ENCODE measurements around the gene CHRM2.
"Not testable (repeated sequence)": the region's sequence is repeated elsewhere in the genome, so short reads cannot be mapped to it uniquely, and the experiment has no call there.

The CHRM2 gene

DNA sequence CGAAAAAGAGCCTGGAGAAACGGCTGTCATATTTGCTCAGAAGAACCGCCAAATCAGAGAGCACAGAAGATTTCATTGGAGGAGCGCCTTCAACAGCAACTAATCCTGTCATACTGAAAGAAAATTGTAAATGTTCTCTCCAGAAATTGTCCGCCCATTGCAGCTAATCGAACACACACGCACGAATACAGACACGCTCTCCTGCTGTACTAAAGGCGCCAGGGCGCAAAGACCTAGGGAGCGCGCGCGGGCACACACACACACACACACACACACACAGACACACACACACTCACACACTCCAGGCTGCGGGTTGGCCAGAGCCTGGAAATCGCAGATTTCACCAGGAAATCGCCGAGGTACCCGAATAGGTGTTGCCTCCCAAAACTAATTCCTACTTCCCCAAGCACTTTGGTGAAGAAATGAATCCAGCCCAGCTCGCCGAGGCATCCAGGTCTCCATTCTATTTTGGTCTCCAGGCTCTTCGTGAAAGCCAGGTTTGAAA lies at the start of gene CHRM2:
Gene CHRM2 (plus strand): TSS at position 157 of the 505 bp plus-strand sequence. CDS start 146,214 bp downstream, outside the sequence.
- no peak for DNase-seq

- DNase-seq, result not testable (repeated sequence)
These were observed 37.1 kb upstream of the CHRM2 start for GRCh38 chr7:136831398-136831797.

GRCh38 chr7:136845899-136846465 lies 22.5 kb upstream of the CHRM2 start:
- DNase-seq, result no peak

- no peak for DNase-seq
These were observed 20.6 kb upstream of the CHRM2 start for GRCh38 chr7:136847858-136848257.

- DNase-seq, result no peak
These were observed 14.8 kb upstream of the CHRM2 start for GRCh38 chr7:136853654-136854053.

DNA sequence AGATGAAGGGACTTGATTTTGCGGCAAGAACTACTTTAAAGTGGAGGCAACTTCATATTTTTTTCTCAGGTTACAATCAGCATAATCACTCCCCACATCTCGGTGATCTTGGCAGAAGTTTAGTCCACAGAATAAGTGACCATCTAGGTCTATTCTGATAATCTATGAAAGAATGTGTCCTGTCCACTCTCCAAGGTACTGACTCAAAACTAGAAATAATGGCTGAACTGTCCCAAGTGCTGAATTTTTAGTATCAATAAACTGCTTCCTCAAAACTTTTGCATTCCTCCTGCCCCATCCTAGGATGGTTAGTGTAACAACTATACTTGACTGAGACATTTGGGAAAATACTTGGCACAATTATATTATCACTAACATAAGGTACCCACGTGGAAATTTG lies 10.9 kb upstream of the CHRM2 start:
- DNase-seq, result no peak

- DNase-seq, result no peak
These were observed 8.6 kb upstream of the CHRM2 start for GRCh38 chr7:136859803-136860202.

DNA sequence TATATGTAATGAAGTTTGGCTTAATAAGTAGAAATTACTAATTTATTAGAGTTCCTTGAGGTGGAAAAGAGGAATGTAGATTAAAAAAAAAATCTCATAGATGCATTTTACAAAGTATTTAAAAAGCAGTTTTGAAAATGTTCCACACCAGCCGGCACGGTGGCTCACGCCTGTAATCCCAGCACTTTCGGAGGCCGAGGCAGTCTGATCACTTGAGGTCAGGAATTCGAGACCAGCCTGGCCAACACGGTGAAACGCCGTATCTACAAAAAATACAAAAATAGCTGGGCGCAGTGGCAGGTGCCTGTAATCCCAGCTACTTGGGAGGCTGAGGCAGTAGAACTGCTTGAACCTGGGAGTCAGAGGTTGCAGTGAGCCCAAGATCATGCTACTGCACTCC lies 3.2 kb upstream of the CHRM2 start:
- no peak for DNase-seq

- DNase-seq, result no peak
These were observed 2.7 kb upstream of the CHRM2 start for GRCh38 chr7:136865777-136866176.

- DNase-seq, result peak; percentile 45
These were observed 829 bp downstream of the CHRM2 start for GRCh38 chr7:136869001-136869961.

DNA sequence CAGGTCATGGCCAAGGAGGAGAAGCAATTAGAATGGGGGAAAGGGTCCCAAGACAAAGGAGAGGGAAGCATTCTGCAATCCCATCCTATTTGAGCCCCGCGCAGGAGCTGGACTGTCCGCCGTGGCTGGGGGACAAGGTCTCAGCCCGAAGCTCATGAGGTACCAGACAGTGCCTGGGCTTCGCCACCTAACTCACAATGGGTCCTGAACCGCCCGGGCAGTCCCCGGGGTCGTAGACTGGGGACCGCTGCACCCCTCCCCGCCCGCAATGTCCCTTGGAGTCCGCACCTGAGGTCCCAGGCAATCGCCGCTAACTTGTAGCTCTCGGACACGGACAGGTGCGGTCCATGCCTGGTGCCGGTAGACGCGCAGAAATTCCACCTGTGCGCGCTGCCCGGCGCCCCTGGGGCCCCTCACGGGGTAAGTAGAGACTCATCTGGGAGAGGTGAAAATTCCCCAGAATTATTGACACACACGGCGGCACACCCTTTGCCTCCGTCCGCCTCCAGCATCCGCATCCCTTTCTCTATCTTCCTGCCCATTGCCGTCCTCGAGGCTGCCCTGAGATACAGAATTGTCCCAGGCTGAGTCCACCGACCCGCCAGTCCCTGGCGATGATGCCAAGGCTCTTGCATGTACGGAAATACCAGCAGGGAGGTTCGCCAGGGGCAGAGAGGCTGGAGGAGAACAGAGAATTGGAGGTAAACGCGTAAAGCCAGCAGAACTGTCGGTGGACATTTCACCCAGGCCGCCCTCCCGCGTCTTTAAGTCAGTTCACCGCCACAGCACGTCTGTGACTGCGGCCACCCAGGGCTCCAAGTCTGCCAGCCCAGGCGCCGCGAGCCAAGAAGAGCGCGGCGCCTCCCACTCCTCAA lies 1.8 kb downstream of the CHRM2 start:
- no peak for DNase-seq

DNA sequence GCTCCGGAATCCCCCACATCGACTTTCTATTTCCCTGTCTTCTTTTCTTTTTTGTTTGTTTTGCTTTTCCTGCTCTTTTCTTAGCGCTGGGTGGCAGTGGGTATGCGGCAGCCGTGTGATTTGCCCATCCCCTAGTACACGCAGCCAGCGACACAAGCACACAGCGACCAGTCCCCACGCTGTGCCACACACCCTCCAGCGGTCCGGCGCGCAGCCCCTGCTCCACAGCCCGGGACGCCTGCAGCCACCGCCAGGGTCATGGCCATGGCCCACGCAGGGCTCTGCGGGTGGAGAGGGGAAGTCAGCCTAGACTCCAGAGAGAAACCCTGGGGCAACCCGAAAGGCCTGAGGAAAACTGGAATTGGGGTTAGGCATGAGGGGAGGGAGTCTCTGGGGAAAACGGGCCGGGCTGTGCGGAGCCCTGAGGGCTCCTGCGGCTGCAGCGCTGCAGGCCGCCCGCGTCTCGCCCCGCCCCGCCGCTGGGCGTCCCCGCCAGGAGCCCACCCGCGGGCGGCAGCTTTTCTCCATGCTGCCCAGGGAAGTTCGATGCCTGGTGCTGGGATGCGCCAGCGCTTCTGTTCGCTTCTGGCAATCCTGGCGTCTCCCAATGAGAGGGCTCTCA lies 2.5 kb downstream of the CHRM2 start:
- no peak for DNase-seq

DNA sequence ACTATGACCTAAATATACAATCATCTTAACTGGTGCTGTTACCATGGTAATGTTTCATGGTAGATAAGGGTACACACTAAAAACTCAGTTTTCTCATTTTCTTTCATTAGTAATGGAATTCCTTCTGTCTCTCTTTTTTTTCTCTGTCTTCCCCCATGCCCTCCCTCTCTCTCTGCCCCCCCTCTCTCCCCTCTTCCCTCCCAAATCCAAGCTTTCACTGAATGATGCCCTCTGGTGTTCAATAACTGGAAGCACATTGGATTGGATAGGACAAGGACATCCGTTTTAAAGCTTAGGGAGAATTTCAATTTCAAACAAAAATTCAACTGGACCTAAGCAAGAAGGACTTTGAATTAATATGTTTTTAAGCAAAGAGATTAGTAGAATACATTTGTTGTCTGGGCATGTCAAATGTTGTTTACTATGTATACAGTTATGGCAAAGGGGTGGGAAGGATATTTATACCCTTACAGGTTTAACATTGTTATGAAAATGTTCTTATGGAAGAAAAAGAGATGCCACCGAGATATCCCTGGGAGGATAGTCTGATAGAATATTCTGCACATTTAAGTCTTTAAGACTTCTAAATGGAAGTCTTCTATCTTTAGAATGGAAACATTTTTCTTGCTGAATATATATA lies 6.1 kb downstream of the CHRM2 start:
- no peak for DNase-seq

GRCh38 chr7:136877509-136877908 lies 9.1 kb downstream of the CHRM2 start:
- DNase-seq, result no peak

DNA sequence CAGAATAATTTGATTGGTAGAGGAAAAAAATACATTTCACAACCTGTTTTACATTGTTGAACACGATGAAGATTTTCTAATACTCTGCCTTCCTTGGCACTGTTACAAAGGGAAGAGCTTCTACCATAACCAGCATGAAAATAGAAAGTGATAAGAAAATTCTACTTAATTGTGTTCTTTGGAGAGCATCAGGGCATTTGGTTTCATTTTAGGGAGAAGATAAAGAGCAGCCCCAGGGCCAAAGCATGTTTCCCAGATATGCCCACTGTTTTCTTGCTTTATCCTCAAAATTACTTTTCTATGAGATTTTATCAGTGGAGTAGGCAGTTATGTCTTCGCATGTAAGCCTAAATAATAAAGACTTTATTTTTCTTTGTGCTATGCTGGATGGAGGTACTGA lies 9.5 kb downstream of the CHRM2 start:
- DNase-seq, result no peak

- no peak for DNase-seq
These were observed 10.4 kb downstream of the CHRM2 start for GRCh38 chr7:136878878-136879277.

DNA sequence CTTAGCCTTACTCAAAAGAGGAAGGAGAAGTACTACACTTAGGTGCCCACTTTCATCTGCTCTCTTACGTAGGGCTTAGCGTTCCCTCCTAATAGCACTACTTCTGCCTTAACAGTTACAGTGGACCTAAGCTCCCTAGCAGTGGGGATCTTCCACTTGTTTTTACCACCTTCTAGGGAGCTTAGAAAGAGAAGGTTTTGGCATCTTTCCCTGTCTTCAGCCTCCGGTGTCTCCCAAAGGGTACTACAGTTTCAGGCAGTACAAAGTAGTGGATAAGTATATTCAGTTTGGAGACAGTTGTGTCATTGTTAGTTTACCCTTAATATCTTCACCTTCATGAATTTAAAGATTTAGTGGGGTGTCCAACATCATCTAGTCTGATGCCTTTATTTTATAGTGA lies 14.6 kb downstream of the CHRM2 start:
- DNase-seq, result no peak

- DNase-seq, result no peak
These were observed 16.0 kb downstream of the CHRM2 start for GRCh38 chr7:136884492-136884891.

GRCh38 chr7:136887317-136887716 lies 18.9 kb downstream of the CHRM2 start:
- DNase-seq, result no peak

DNA sequence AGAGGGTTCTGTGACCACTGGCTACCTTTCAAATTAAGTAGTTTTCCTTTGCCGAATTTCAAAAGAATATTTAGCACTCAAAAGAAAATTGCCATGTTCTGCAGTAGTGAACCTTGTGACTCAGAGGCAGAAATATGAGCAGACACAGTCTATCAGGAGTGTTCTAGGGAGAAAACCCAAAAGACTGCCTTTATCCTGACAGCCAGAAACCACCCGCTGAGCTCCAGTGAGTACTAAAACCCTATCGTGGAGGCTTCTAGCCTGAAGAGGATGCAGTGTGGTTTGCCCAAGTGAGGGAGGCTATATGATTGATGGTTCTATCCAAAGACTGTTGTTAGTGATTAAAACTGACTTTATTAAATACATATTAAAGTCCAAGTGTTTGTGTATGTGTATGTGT lies 21.9 kb downstream of the CHRM2 start:
- DNase-seq, result no peak

DNA sequence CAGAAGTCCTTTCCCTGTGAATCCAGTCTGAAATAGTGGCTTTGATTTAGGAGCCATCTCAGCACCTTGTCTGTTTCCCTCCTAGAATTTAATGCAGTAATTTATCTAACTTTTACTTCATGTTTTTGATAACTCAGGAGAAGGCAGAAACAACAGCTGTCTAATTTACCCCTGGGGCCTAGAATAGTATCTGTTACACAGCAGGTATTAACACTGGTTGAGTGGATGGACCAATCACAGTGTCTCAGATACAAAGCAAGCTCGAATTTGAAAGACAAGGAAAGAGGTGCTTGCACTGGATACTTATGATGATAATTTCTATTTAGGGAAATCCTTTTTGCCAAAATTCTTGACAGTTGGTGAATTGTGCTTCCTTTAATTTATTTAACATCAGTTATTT lies 23.4 kb downstream of the CHRM2 start:
- DNase-seq, result no peak

- no peak for DNase-seq
These were observed 26.3 kb downstream of the CHRM2 start for GRCh38 chr7:136894789-136895188.

Measured in right forelimb (tissue), 1 donor.